T-helper 2 cell treated with Interferon-gamma antibody and Interleukin-4, amounts not matched to agents 5 μg/mL and 100 μg/mL, for 36 hours (primary cell): Measurements from ENCODE around the gene NTNG2.

Experiments used
- DNase-seq: peaks from one replicate; pipeline ENCODE4 v3.0.0; 2021; ENCODE audit warnings: low spot score
- H3K27ac Mint-ChIP-seq: one replicate; pipeline ENCODE4 v1.8.0; 2021; ENCODE audit warnings: mild to moderate bottlenecking, mixed read lengths
- H3K27me3 Mint-ChIP-seq: one replicate; pipeline ENCODE4 v1.8.0; 2021; ENCODE audit warnings: low read depth, mixed read lengths
- H3K36me3 Mint-ChIP-seq: one replicate; pipeline ENCODE4 v1.8.0; 2021; ENCODE audit warnings: low read depth, mixed read lengths
- H3K4me1 Mint-ChIP-seq: one replicate; pipeline ENCODE4 v1.8.0; 2021; ENCODE audit warnings: low read depth, mixed read lengths
- H3K4me3 Mint-ChIP-seq: one replicate; pipeline ENCODE4 v1.8.0; 2022; ENCODE audit warnings: mild to moderate bottlenecking, moderate library complexity, mixed read lengths
- H3K9me3 Mint-ChIP-seq: one replicate; pipeline ENCODE4 v1.8.0; 2021; ENCODE audit warnings: mixed read lengths

The NTNG2 gene

DNA sequence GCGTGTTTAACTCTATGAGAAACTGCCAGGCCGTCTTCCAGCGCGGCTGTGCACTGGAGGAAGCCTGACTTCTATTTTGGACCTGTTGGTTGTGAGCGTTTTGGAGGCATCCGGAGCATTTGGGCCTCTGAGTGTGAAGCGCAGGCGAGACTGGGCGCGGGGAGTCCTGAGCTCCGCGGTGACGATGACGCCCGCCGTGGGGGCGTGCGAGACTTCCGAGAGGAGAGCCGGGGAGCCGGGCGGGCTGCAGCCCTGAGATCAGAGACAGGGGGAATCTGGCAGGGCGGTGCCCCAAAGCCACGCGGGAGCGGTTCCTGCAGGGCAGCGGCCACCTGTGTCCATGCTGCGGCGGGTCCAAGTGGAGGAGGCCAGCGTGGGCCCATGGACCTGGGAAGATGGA lies 47.4 kb downstream of the NTNG2 start:
- Mint-ChIP-seq H3K9me3 (no peaks in the 10 kb centered on the region), H3K36me3 (no peaks in the 10 kb centered on the region), H3K27me3 (no peaks in the 10 kb centered on the region), H3K4me1 (peaks cover 10% of the 10 kb centered on the region), H3K4me3 (no peak overlapping the region), H3K27ac (no peak overlapping the region)
- no peak for DNase-seq

DNA sequence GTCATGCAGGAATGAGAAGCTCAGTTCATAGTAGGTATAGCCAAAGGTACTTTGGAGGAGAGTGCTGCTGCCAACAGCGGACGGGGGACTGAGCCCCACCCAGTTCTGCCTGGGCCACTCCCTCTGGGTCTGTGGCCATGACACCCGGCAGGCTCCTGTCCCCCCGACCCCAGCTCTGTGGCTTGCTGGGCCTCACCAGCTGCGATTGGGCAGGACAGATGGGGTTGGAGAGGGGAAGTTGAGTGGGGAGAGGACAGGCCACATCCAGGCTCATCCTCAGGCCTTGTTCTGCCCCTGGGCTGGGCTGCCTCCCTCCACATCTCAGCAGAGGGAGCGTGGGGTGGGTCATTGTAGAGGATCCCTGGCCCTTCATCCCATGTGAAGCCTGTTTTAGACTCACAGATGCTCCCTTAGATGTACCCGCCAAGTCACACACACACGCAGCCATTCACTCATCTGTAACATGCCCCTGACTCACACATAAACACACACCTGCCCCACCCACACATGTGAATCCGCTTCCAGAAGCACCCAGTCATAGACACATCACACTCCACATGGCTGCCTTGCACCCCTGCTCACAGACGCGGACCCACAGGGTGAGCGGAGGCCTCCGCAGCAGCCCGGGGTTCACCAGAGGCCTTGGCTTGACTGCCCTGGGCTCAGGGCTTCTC lies 48.8 kb downstream of the NTNG2 start:
- H3K27ac Mint-ChIP-seq = no peak overlapping the region
- no peak overlapping the region for H3K4me3 Mint-ChIP-seq
- no peaks in the 10 kb centered on the region for H3K9me3 Mint-ChIP-seq
- peaks cover 10% of the 10 kb centered on the region for H3K4me1 Mint-ChIP-seq
- H3K36me3 Mint-ChIP-seq = no peaks in the 10 kb centered on the region
- DNase-seq = no peak
- H3K27me3 Mint-ChIP-seq = no peaks in the 10 kb centered on the region

DNA sequence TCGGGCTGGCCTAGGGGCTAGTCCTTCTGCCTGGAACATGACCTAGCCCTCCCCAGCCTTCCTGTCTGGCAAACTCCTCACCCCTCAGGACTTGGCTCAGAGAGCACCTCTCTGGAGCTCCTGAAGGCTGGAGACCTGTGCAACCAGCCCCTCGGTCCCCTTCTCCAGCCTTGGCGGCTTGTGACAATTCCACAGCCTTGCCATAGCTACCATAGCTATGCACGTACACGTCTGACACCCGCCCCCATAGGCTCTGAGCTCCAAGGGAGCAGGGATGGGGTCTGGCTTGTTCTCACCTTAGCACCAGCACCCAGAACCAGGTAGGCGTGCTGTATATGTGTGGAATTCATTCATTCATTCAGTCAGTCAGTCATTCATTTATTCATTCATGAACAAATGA lies 49.7 kb downstream of the NTNG2 start:
- H3K36me3 Mint-ChIP-seq = no peaks in the 10 kb centered on the region
- H3K27ac Mint-ChIP-seq = no peak overlapping the region
- DNase-seq = no peak
- H3K9me3 Mint-ChIP-seq = no peaks in the 10 kb centered on the region
- H3K4me1 Mint-ChIP-seq = peaks cover 10% of the 10 kb centered on the region
- no peak overlapping the region for H3K4me3 Mint-ChIP-seq
- H3K27me3 Mint-ChIP-seq = no peaks in the 10 kb centered on the region

DNA sequence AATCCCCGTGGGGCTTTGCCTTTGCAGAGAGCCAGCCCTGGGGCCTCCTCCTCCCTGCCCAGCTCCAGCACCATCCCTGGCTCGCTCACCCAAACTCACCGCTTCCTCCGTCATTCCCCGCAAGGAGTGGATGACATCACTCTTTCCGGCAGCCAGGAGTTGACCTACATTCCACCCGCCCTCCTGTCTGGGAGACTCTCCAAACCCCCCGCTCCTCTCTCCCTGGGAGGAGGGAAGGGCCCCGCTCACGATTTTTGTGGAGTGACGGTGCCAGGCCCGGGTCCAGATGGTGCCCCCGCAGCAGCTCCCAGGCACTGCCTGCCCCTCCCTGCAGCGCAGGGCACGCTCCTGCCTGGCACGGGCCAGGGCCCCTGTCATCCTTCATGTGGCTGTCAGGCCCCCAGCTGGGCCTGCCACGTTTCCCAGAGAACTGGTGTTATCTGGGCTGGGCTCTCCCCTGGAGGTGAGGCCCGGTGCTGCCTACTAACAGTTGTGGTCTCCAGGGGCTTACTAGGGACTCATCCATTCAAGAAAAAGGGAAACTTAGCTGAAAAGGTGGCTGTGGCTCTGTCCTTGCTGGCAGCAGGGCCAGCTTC lies 52.3 kb downstream of the NTNG2 start:
- DNase-seq = no peak
- Mint-ChIP-seq H3K4me1 (no peaks in the 10 kb centered on the region), H3K36me3 (no peaks in the 10 kb centered on the region), H3K27me3 (no peaks in the 10 kb centered on the region), H3K9me3 (no peaks in the 10 kb centered on the region), H3K27ac (no peak overlapping the region), H3K4me3 (no peak overlapping the region)

DNA sequence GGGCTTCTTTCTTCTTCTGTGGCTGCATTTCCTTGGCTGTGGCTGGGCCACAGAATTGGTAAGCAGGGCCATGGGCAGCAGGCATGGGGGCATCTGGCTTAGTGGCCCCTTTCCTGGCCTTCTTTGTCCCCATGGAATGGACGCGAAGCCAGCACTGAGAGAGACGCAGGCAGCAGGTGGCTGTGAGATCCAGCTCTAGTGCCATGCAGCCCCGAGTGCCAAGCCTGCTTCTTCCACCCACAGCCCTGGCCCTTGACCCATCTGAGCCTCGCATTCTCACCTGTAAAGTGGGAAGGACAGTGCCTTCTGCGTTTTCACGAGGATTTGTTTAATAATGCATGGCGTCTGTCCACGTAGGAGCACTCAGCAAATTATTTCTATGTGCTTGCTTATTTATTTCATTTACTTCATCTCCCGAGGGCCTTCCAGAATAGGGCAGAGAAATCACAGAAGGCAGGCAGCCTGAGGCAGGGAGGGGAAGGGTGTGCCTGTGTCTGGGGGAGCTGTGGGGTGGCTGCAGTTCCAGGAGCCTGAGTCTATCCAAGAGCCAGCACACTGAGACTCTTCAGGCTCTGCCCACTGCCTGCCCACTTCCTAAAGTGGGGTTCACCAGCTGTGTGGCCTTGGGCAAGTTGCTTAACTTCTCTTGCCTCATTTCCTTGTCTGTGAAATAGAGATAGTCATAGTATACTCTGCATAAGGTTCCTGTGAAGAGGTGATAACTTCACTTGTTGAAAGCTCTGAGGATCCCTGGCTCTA lies 55.2 kb downstream of the NTNG2 start:
- H3K27me3 Mint-ChIP-seq = peaks cover 2% of the 10 kb centered on the region
- no peaks in the 10 kb centered on the region for H3K9me3 Mint-ChIP-seq
- no peak overlapping the region for H3K27ac Mint-ChIP-seq
- H3K36me3 Mint-ChIP-seq = no peaks in the 10 kb centered on the region
- no peak for DNase-seq
- no peak overlapping the region for H3K4me3 Mint-ChIP-seq
- H3K4me1 Mint-ChIP-seq = no peaks in the 10 kb centered on the region

DNA sequence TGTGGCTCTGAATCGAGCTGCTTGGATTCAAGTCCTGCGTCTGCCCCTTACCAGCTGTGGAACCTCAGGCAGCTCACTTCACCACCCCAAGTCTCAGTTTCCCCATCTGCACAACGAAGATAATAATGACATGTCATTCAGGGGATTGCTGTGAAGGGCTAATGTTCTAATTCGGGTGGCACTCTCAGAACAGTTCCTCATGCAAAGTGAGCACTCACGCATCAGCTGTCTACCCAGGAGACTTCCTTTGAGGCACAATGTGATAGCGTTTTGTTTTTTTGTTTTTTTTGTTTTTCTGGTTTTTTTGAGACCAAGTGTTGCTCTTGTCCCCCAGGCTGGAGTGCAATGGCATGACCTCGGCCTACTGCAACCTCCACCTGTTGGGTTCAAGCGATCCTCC lies 56.4 kb downstream of the NTNG2 start:
- no peaks in the 10 kb centered on the region for H3K36me3 Mint-ChIP-seq
- H3K9me3 Mint-ChIP-seq = no peaks in the 10 kb centered on the region
- H3K27ac Mint-ChIP-seq = no peak overlapping the region
- H3K27me3 Mint-ChIP-seq = peaks cover 2% of the 10 kb centered on the region
- no peak overlapping the region for H3K4me3 Mint-ChIP-seq
- no peak for DNase-seq
- no peaks in the 10 kb centered on the region for H3K4me1 Mint-ChIP-seq

DNA sequence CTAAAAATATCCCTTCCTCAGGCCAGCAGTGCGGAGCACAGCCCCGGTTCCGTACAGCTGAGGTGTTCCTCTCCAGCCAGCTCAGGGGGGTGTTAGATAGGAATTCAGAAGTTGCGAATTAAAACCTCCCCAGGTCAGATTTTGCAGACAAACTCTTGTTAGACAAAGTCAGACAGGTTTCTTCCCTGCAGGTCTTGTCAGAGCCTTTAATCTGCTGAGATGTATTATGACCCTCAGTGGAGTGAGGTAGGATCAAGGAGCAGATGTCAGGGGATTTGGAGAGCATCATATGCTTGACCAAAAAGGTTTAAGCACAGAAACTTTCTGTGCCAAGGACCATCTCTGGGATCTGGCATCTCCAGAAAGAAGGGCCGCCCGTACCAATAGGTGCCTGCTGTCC lies 60.1 kb downstream of the NTNG2 start:
- Mint-ChIP-seq H3K4me1 (no peaks in the 10 kb centered on the region), H3K27ac (no peak overlapping the region), H3K27me3 (peaks cover 5% of the 10 kb centered on the region), H3K36me3 (no peaks in the 10 kb centered on the region), H3K4me3 (no peak overlapping the region), H3K9me3 (no peaks in the 10 kb centered on the region)
- DNase-seq = no peak

DNA sequence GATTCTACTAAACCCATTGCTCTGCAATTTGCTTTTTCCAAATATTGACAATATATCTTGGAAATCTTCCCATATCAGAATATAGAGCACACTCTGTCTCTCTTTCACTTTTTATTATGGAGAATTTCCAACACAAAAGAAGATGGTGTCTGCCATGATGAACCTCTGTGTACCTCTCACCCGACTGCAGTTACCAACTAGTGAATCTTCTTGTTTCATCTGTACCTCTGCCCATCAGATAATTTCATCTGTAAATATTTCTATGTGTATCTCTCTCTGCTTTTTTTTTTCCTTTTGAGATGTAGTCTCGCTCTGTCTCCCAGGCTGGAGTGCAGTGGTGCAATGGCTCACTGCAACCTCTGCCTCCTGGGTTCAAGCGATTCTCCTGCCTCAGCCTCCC lies 62.8 kb downstream of the NTNG2 start:
- Mint-ChIP-seq H3K27ac (no peak overlapping the region), H3K4me1 (no peaks in the 10 kb centered on the region), H3K27me3 (peaks cover 4% of the 10 kb centered on the region), H3K9me3 (no peaks in the 10 kb centered on the region), H3K4me3 (no peak overlapping the region), H3K36me3 (no peaks in the 10 kb centered on the region)
- no peak for DNase-seq

DNA sequence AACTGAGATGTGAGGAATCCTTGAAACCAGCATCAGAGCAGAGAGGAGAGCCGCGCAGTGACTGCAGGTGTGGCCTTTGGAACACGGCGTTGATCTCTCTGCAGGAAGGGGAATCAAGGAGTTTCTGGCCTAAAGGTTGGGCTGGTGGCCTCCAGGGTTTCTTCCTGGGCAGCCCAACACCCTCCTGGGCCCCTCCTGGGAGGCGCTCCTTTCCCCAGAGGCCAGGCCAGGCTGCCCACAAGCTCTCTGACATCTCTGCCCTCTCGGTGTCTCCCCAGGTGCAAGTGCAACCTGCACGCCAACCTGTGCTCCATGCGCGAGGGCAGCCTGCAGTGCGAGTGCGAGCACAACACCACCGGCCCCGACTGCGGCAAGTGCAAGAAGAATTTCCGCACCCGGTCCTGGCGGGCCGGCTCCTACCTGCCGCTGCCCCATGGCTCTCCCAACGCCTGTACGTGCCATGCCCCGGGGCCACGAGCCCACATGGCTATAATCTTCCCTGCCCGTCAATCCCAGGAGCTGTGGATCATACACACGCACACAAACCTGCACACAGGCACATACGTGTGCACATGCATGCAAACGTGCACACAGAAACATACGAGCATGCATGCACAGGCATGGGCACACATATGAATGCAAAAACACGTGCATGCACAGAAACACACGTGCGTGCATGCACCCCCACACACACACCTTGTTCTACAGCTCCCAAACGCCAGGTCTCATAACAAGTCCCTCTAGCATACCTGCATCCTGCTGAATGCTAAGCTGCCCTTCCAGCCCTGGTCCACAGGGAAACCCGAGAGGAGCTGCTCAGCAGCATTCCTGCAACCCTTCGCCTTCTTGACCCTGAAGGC lies 64.9 kb downstream of the NTNG2 start:
- Mint-ChIP-seq H3K36me3 (no peaks in the 10 kb centered on the region), H3K27me3 (peaks cover 4% of the 10 kb centered on the region), H3K4me3 (no peak overlapping the region), H3K4me1 (no peaks in the 10 kb centered on the region), H3K27ac (no peak overlapping the region), H3K9me3 (no peaks in the 10 kb centered on the region)
- no peak for DNase-seq

DNA sequence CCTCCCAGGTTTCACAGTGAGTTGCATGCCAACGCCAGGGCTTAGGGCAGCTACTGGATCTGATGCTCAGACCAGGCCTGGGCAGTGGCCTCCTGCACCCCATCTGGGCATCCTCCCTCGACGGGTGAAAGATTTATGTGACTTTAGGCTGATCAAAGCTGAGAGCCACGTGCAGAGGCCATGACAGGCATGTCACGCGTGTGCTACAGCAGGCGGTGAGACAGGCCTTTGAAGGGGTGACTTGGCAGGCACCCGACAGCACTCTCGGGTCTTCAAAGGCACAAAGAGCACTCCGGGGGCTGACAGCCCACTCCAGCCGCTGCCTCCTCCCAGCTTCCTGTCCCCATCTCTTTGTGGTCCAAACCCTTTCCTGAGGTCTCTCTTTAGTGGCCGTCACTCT lies 66.2 kb downstream of the NTNG2 start:
- Mint-ChIP-seq H3K27me3 (peaks cover 4% of the 10 kb centered on the region), H3K4me1 (no peaks in the 10 kb centered on the region), H3K27ac (no peak overlapping the region), H3K9me3 (no peaks in the 10 kb centered on the region), H3K4me3 (no peak overlapping the region), H3K36me3 (no peaks in the 10 kb centered on the region)
- no peak for DNase-seq

DNA sequence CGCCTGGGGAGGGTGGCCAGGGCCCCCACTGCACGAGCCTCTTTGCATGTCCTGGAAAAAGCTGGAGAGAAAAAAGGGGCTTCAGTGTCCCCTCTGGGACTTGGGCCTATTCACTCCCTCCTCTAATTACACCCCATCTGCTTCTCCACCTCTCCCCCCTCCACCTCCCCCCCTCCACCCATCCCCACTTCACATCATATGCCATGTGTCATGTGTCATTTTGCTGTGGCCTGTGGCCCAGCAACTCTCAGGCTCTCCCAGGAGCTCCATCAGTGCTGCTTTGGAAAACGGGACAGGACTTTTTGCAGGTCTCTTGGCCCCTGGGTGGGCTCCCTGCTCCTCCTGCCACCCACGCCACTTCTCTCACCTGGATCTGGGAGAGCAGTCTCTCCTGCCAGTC lies 68.7 kb downstream of the NTNG2 start:
- Mint-ChIP-seq H3K4me3 (no peak overlapping the region), H3K36me3 (no peaks in the 10 kb centered on the region), H3K4me1 (no peaks in the 10 kb centered on the region), H3K9me3 (no peaks in the 10 kb centered on the region), H3K27ac (no peak overlapping the region), H3K27me3 (no peaks in the 10 kb centered on the region)
- no peak for DNase-seq

DNA sequence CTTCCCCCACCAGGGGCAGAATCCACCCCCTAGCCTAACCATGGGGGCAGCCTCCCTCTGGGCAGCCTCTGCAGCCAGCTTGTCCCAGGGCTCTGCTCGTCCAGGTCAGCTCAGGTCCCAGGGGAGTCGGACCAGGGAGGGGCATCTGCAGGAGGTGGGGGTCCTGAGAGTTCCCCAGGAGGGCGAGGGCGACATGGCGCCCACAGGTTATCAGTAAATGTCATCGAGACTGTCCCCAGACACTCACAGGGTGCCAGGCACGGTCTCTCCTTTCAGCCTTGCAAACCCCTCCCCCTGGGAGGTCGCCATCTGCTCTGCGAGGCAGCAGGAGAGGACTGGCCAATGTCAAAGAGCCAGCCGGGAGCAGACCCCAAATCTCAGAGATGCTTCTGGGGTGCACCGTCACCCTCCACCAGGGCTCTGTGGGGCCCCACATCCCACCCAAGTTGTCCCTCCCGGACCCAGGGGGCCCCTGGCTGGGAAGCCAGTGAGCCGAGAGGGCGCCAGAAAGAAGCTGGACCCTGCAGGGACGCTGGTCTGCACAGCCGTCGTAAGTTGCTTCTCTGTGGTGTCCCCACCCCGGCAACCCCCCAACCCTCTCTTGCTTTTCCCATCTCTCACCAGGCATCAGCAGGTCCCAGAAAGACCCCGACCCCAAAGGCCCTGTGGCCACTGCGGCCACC lies 69.3 kb downstream of the NTNG2 start:
- H3K9me3 Mint-ChIP-seq = no peaks in the 10 kb centered on the region
- no peaks in the 10 kb centered on the region for H3K4me1 Mint-ChIP-seq
- H3K27me3 Mint-ChIP-seq = no peaks in the 10 kb centered on the region
- no peaks in the 10 kb centered on the region for H3K36me3 Mint-ChIP-seq
- no peak for DNase-seq
- no peak overlapping the region for H3K27ac Mint-ChIP-seq
- H3K4me3 Mint-ChIP-seq = no peak overlapping the region

DNA sequence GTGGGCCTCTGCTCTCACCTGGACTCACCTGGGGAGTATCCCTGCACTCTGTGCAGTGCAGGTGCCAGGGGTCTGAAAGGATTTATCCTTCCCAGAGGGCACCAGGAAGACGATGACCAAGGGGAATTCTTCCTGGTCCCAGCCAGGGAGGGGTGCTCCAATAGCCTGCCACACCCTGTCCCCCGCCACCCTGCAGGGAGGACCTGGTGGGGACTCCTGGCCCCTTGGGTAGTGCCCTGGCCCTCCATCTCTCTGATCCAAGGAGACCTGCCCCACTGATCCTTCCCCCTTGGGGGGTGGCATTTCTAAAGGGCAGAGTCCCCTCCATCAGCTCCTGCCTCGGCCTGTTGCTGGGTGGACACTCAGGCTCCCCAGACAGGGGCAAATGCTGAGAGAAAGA lies 70.7 kb downstream of the NTNG2 start:
- Mint-ChIP-seq H3K27ac (no peak overlapping the region), H3K27me3 (no peaks in the 10 kb centered on the region), H3K4me3 (no peak overlapping the region)

More for the DNA sequence above, 70.7 kb downstream of the NTNG2 start:
- H3K36me3 Mint-ChIP-seq = no peaks in the 10 kb centered on the region
- DNase-seq = no peak
- H3K9me3 Mint-ChIP-seq = no peaks in the 10 kb centered on the region
- H3K4me1 Mint-ChIP-seq = no peaks in the 10 kb centered on the region
